ENCODE results near the gene FBXO11. TPM values are rescaled to one million over a fixed set of nuclear protein-coding genes. Genes with fewer than 3 reads are reported as not detected.

Gene FBXO11
- polyA plus RNA-seq, 1 of the 3 experiments (the other 2 are of a cell fraction): 26.6 TPM

GRCh38 chr2:47809903-47810302 is 96.4 kb downstream of the FBXO11 start:
- H3K36me3 ChIP-seq (replicated peaks in 1 of 2; ENCODE audit: control insufficient read depth in 1 of 2, insufficient read depth in 2 of 2, low read length in 1 of 2): peaks cover 82 to 93% of the 10 kb centered on the region in 2 experiments
- peaks cover 0 to 7% of the 10 kb centered on the region in 2 experiments; a peak in 1 of 4 replicates for H3K4me1 ChIP-seq (ENCODE audit: control insufficient read depth in 1 of 2, insufficient read depth in 2 of 2, low read depth in 1 of 2, low read length in 1 of 2)
- ChIA-PET CTCF (no interaction called here), POLR2A (no interaction called here)
- no peak overlapping the region for H3K4me3 ChIP-seq (ENCODE audit: low read depth in 2 of 2, low read length in 1 of 2)
- peaks cover 35% of the 10 kb centered on the region for H3F3A ChIP-seq (replicated peaks; ENCODE audit: insufficient read depth)
- no peaks in the 10 kb centered on the region for H3K9me3 ChIP-seq
- H3K27ac ChIP-seq (ENCODE audit: low read depth in 2 of 2, low read length in 1 of 2): no peak overlapping the region; a peak in 1 of 4 replicates
- peaks cover 11% of the 10 kb centered on the region; the same call in 1 of the 2 replicates for H3K79me2 ChIP-seq (ENCODE audit: insufficient read depth)
- no peaks in the 10 kb centered on the region for H3K27me3 ChIP-seq (ENCODE audit: insufficient read depth)
- peaks cover 6% of the 10 kb centered on the region; the same call in 1 of the 2 replicates for H4K20me1 ChIP-seq (ENCODE audit: insufficient read depth)
- 88% methylated on average over 2 of the region's 2 CpGs for WGBS (ENCODE audit: low lambda C conversion rate)
- TF ChIP-seq ELF1 (IDR thresholded peaks at IDR 0.05): no peak
- no peak for TF ChIP-seq IRF3 (IDR thresholded peaks at IDR 0.05; ENCODE audit: low read depth, low read length)
- TF ChIP-seq GATA2 (CRISPR knock-in tag; IDR thresholded peaks at IDR 0.05): no peak
- TF ChIP-seq MEF2A (IDR thresholded peaks at IDR 0.05; ENCODE audit: borderline replicate concordance, low read depth): no peak
- no peak for TF ChIP-seq YY1 (IDR thresholded peaks at IDR 0.05; ENCODE audit: low read depth)
- TF ChIP-seq TCF12 (IDR thresholded peaks at IDR 0.05): no peak
- no peak for TF ChIP-seq JUND (IDR thresholded peaks at IDR 0.05)
- no peak for TF ChIP-seq RAD21 (IDR thresholded peaks at IDR 0.05; ENCODE audit: low read length)
- no peak for TF ChIP-seq CHD2 (IDR thresholded peaks at IDR 0.05; ENCODE audit: low read length, partially characterized antibody)
- TF ChIP-seq RCOR1 (IDR thresholded peaks at IDR 0.05; ENCODE audit: low read length): no peak
- TF ChIP-seq MXI1 (IDR thresholded peaks at IDR 0.05; ENCODE audit: low read depth, low read length): no peak
- TF ChIP-seq, protein P1, sequence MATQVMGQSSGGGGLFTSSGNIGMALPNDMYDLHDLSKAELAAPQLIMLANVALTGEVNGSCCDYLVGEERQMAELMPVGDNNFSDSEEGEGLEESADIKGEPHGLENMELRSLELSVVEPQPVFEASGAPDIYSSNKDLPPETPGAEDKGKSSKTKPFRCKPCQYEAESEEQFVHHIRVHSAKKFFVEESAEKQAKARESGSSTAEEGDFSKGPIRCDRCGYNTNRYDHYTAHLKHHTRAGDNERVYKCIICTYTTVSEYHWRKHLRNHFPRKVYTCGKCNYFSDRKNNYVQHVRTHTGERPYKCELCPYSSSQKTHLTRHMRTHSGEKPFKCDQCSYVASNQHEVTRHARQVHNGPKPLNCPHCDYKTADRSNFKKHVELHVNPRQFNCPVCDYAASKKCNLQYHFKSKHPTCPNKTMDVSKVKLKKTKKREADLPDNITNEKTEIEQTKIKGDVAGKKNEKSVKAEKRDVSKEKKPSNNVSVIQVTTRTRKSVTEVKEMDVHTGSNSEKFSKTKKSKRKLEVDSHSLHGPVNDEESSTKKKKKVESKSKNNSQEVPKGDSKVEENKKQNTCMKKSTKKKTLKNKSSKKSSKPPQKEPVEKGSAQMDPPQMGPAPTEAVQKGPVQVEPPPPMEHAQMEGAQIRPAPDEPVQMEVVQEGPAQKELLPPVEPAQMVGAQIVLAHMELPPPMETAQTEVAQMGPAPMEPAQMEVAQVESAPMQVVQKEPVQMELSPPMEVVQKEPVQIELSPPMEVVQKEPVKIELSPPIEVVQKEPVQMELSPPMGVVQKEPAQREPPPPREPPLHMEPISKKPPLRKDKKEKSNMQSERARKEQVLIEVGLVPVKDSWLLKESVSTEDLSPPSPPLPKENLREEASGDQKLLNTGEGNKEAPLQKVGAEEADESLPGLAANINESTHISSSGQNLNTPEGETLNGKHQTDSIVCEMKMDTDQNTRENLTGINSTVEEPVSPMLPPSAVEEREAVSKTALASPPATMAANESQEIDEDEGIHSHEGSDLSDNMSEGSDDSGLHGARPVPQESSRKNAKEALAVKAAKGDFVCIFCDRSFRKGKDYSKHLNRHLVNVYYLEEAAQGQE (IDR thresholded peaks at IDR 0.05; ENCODE audit: low read depth, low read length): no peak
- TF ChIP-seq RXRA (IDR thresholded peaks at IDR 0.05; ENCODE audit: borderline replicate concordance, low read depth): no peak
- TF ChIP-seq TAF1 (IDR thresholded peaks at IDR 0.05; ENCODE audit: borderline replicate concordance, low read depth, low read length): no peak
- no peak for TF ChIP-seq TEAD4 (IDR thresholded peaks at IDR 0.05; ENCODE audit: borderline replicate concordance, insufficient read depth)
- TF ChIP-seq, protein P2, sequence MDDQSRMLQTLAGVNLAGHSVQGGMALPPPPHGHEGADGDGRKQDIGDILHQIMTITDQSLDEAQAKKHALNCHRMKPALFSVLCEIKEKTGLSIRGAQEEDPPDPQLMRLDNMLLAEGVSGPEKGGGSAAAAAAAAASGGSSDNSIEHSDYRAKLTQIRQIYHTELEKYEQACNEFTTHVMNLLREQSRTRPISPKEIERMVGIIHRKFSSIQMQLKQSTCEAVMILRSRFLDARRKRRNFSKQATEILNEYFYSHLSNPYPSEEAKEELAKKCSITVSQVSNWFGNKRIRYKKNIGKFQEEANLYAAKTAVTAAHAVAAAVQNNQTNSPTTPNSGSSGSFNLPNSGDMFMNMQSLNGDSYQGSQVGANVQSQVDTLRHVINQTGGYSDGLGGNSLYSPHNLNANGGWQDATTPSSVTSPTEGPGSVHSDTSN (IDR thresholded peaks at IDR 0.05): no peak
- TF ChIP-seq NRF1 (IDR thresholded peaks at IDR 0.05; ENCODE audit: low read depth, low read length): no peak
- no peak; the same call in 1 of the 2 replicates for TF ChIP-seq POLR2AphosphoS5 (IDR thresholded peaks at IDR 0.05; ENCODE audit: low read depth, low read length)
- TF ChIP-seq ZBTB33 (IDR thresholded peaks at IDR 0.05; ENCODE audit: borderline replicate concordance, low read depth): no peak
- H3K9me2 ChIP-seq: no peaks in the 10 kb centered on the region
- H3K4me2 ChIP-seq: no peak overlapping the region
- DNase-seq: no peak
- H2AFZ ChIP-seq (ENCODE audit: low read depth): no peak overlapping the region
- no peak overlapping the region for H3K9ac ChIP-seq

Measured in SK-N-SH (cell line).